ENCODE measurements around the gene OPN4. TPM values are rescaled to one million over a fixed set of nuclear protein-coding genes. Genes with fewer than 3 reads are reported as not detected.

OPN4 gene, protein sequence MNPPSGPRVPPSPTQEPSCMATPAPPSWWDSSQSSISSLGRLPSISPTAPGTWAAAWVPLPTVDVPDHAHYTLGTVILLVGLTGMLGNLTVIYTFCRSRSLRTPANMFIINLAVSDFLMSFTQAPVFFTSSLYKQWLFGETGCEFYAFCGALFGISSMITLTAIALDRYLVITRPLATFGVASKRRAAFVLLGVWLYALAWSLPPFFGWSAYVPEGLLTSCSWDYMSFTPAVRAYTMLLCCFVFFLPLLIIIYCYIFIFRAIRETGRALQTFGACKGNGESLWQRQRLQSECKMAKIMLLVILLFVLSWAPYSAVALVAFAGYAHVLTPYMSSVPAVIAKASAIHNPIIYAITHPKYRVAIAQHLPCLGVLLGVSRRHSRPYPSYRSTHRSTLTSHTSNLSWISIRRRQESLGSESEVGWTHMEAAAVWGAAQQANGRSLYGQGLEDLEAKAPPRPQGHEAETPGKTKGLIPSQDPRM
- total RNA-seq (2014; rRNA removed) (not detected in 2 replicates), Bru-seq, nascent RNA (not detected), BruChase-seq, experiment 1, labeled RNA remaining after a 6-hour chase (not detected), BruChase-seq, experiment 2, labeled RNA remaining after a 2-hour chase (not detected)
- long read RNA-seq, result 0 reads

DNA sequence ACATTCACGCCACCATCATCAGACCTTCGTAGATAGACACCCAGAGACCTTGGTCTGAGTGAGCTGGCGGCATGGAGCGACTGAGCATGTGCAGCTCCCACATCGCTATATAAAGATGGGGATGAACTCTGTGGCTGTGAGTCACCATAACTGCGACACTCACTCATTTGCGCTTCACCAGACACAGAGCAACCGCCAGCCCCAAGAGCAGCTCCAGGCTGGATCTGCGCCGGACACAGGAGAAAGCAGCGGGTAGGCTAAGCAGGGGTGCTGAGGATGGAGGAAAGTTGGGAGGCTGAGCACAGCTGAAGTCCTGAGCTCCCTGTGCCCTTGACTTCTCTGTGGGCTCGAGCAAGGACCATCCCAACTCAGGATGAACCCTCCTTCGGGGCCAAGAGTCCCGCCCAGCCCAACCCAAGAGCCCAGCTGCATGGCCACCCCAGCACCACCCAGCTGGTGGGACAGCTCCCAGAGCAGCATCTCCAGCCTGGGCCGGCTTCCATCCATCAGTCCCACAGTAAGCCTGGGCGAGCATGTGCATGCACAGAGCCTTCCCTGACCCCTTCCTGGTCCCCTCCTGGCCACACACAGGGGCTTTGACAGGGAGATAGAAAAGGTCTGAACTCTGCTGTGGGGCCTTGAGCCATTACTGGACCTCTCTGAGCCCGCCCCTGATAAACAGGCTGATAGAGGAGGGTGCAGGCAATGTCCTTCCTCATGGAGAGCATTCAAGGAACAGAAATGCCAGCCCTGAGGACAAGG lies at the start of gene OPN4:
OPN4 (plus strand) TSS at position 137 of the 762 bp plus-strand sequence; CDS start at position 374, 237 bp downstream.
- intact Hi-C loops (cut with micrococcal nuclease), result no loop called here
- TF ChIP-seq, protein P1, sequence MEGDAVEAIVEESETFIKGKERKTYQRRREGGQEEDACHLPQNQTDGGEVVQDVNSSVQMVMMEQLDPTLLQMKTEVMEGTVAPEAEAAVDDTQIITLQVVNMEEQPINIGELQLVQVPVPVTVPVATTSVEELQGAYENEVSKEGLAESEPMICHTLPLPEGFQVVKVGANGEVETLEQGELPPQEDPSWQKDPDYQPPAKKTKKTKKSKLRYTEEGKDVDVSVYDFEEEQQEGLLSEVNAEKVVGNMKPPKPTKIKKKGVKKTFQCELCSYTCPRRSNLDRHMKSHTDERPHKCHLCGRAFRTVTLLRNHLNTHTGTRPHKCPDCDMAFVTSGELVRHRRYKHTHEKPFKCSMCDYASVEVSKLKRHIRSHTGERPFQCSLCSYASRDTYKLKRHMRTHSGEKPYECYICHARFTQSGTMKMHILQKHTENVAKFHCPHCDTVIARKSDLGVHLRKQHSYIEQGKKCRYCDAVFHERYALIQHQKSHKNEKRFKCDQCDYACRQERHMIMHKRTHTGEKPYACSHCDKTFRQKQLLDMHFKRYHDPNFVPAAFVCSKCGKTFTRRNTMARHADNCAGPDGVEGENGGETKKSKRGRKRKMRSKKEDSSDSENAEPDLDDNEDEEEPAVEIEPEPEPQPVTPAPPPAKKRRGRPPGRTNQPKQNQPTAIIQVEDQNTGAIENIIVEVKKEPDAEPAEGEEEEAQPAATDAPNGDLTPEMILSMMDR (conservative IDR thresholded peaks at IDR 0.05; ENCODE audit: low read depth, low read length), result no peak
- TF ChIP-seq EZH2phosphoT487 (IDR thresholded peaks at IDR 0.05; ENCODE audit: borderline replicate concordance, low read length), result no peak
- no peak for TF ChIP-seq EZH2 (IDR thresholded peaks at IDR 0.05; ENCODE audit: low read length, unreplicated experiment)
- Histone ChIP-seq H3K27me3 (ENCODE audit: low read length) (no peaks in the 10 kb centered on the region), H3K27ac (ENCODE audit: low read length) (no peak within 1 kb of the TSS), H3K79me2 (ENCODE audit: low read length) (no peaks in the 10 kb centered on the region), H2AFZ (ENCODE audit: low read length) (no peak within 1 kb of the TSS), H3K36me3 (ENCODE audit: low read depth, low read length) (no peaks in the 10 kb centered on the region), H4K20me1 (ENCODE audit: low read length) (no peaks in the 10 kb centered on the region), H3K9me2 (replicated peaks; ENCODE audit: low read length) (no peaks in the 10 kb centered on the region), H3F3A (ENCODE audit: low read length, unreplicated experiment) (no peaks in the 10 kb centered on the region), H3K4me3 (ENCODE audit: low read length) (no peak within 1 kb of the TSS), H3K4me1 (ENCODE audit: insufficient read depth, low read length) (peaks cover 5% of the 10 kb centered on the region), H3K9ac (ENCODE audit: low read length) (no peak within 1 kb of the TSS), H3K9me3 (ENCODE audit: low read length) (no peaks in the 10 kb centered on the region), H3K4me2 (ENCODE audit: low read length) (no peak within 1 kb of the TSS)
- DNase-seq, result no peak
- no TSS peak for BruUV-seq (replicated peaks)
- ChIA-PET CTCF (no interaction called here), POLR2A (ENCODE audit: unreplicated experiment) (no interaction called here)
- no peak for ATAC-seq

DNA sequence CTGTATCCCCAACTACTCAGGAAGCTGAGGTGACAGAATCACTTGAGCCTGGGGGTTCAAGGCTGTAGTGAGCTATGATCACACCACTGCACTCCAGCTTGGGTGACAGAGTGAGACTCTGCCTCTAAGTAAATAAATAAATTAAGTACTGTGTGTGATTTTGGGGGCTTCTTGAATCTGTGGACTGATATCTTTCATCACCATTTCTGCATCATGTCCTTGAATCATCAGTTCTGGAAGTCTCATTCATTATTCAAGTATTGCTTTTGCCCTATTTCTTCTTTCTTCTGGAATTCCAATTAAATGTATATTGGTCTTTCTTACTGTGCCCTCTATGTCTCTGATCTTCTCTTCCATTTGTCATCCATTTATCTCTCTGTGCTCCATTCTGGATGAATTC lies 46.7 kb upstream of the OPN4 start:
- CTCF ChIA-PET, result no interaction called here
- Histone ChIP-seq H3K27ac (ENCODE audit: low read length) (no peak overlapping the region), H3K79me2 (ENCODE audit: low read length) (no peaks in the 10 kb centered on the region), H3K4me2 (ENCODE audit: low read length) (no peak overlapping the region), H3K9me2 (replicated peaks; ENCODE audit: low read length) (no peaks in the 10 kb centered on the region), H3K9me3 (ENCODE audit: low read length) (no peaks in the 10 kb centered on the region), H3F3A (ENCODE audit: low read length, unreplicated experiment) (no peaks in the 10 kb centered on the region), H2AFZ (ENCODE audit: low read length) (no peak overlapping the region), H3K9ac (ENCODE audit: low read length) (no peak overlapping the region), H3K4me3 (ENCODE audit: low read length) (no peak overlapping the region), H3K27me3 (ENCODE audit: low read length) (no peaks in the 10 kb centered on the region), H3K36me3 (ENCODE audit: low read depth, low read length) (no peaks in the 10 kb centered on the region), H3K4me1 (ENCODE audit: insufficient read depth, low read length) (no peaks in the 10 kb centered on the region), H4K20me1 (ENCODE audit: low read length) (no peaks in the 10 kb centered on the region)
- TF ChIP-seq, protein P1 (conservative IDR thresholded peaks at IDR 0.05; ENCODE audit: low read depth, low read length), result no peak
- no peak for TF ChIP-seq EZH2phosphoT487 (IDR thresholded peaks at IDR 0.05; ENCODE audit: borderline replicate concordance, low read length)
- no peak for TF ChIP-seq EZH2 (IDR thresholded peaks at IDR 0.05; ENCODE audit: low read length, unreplicated experiment)
- intact Hi-C loops (cut with micrococcal nuclease), result no loop called here
- ATAC-seq (no peak), DNase-seq (no peak)
- no TSS peak for BruUV-seq (replicated peaks)
- POLR2A ChIA-PET (ENCODE audit: unreplicated experiment), result no interaction called here

All from PC-3 (cell line).